SK-N-SH treated with all-trans-retinoic acid at 6 μM for 48 hours (cell line): ENCODE results near the gene PPIL4.

Source experiments
- ATAC-seq: fragments of 200-7000 bp; cut with Tn5 transposase; 3 replicates; pipeline ENCODE4 v1.9.1; 2020; ENCODE audit warnings: mild to moderate bottlenecking, moderate library complexity
- ARNTL ChIP-seq: fragments of 450-650 bp; formaldehyde crosslinking; IDR thresholded peaks from 2 replicates; pipeline ENCODE4 v1.5.0; 2020; ENCODE audit warnings: low read depth, mild to moderate bottlenecking, moderate library complexity, borderline replicate concordance
- BACH2 ChIP-seq: fragments of 250-450 bp; sonication (Bioruptor Pico); IDR thresholded peaks from 2 replicates; pipeline ENCODE4 v1.9.0; 2021; ENCODE audit warnings: mild to moderate bottlenecking, borderline replicate concordance
- CREB5 ChIP-seq: fragments of 250-450 bp; sonication (Bioruptor Pico); IDR thresholded peaks from 2 replicates; pipeline ENCODE4 v1.5.1; 2020; ENCODE audit warnings: low read depth, mild to moderate bottlenecking, moderate library complexity
- CSDC2 ChIP-seq: fragments of 250-450 bp; sonication (Bioruptor Pico); IDR thresholded peaks from 2 replicates; pipeline ENCODE4 v1.5.0; 2020; ENCODE audit warnings: mild to moderate bottlenecking, moderate library complexity
- CSRNP3 ChIP-seq: fragments of 250-450 bp; sonication (Bioruptor Pico); IDR thresholded peaks from 2 replicates; pipeline ENCODE4 v1.5.1; 2021; ENCODE audit warnings: mild to moderate bottlenecking, moderate library complexity
- ESRRG ChIP-seq: fragments of 250-450 bp; sonication (Bioruptor Pico); IDR thresholded peaks from 2 replicates; pipeline ENCODE4 v1.6.1; 2021; ENCODE audit warnings: mild to moderate bottlenecking
- ISL1 ChIP-seq: fragments of 250-450 bp; sonication (Bioruptor Pico); IDR thresholded peaks from 2 replicates; pipeline ENCODE4 v2.1.2; 2022; ENCODE audit warnings: mild to moderate bottlenecking, moderate library complexity
- OSR1 ChIP-seq: fragments of 250-450 bp; sonication (Bioruptor Pico); IDR thresholded peaks from 2 replicates; pipeline ENCODE4 v1.8.0; 2022; ENCODE audit warnings: moderate library complexity, mild to moderate bottlenecking, inconsistent platforms
- PATZ1 ChIP-seq: fragments of 250-450 bp; sonication (Bioruptor Pico); IDR thresholded peaks from 2 replicates; pipeline ENCODE4 v1.8.0; 2020; ENCODE audit warnings: mild to moderate bottlenecking, moderate library complexity, borderline replicate concordance
- PPARA ChIP-seq: fragments of 250-450 bp; sonication (Bioruptor Pico); IDR thresholded peaks from 2 replicates; pipeline ENCODE4 v1.5.0; 2020; ENCODE audit warnings: mild to moderate bottlenecking, borderline replicate concordance
- RARB ChIP-seq: fragments of 250-450 bp; sonication (Bioruptor Pico); IDR thresholded peaks from 2 replicates; pipeline ENCODE4 v1.8.0; 2021; ENCODE audit warnings: mild to moderate bottlenecking, moderate library complexity
- TOX ChIP-seq: fragments of 250-450 bp; sonication (Bioruptor Pico); IDR thresholded peaks from 2 replicates; pipeline ENCODE4 v1.8.0; 2021; ENCODE audit warnings: mild to moderate bottlenecking, moderate library complexity, borderline replicate concordance
- TSHZ2 ChIP-seq: fragments of 250-450 bp; sonication (Bioruptor Pico); IDR thresholded peaks from 2 replicates; pipeline ENCODE4 v1.5.0; 2020; ENCODE audit warnings: mild to moderate bottlenecking, moderate library complexity
- ZC3H10 ChIP-seq: fragments of 250-450 bp; sonication (Bioruptor Pico); IDR thresholded peaks from 2 replicates; pipeline ENCODE4 v1.5.1; 2021; ENCODE audit warnings: mild to moderate bottlenecking, moderate library complexity
- ZFP3 ChIP-seq: fragments of 250-450 bp; sonication (Bioruptor Pico); IDR thresholded peaks from 2 replicates; pipeline ENCODE4 v1.5.0; 2020; ENCODE audit warnings: mild to moderate bottlenecking, moderate library complexity
- ZNF565 ChIP-seq: fragments of 450-650 bp; formaldehyde crosslinking; conservative IDR thresholded peaks from 2 replicates; pipeline ENCODE4 v1.5.0; 2020; ENCODE audit warnings: low read depth, mild to moderate bottlenecking, moderate library complexity
- ZNF70 ChIP-seq: fragments of 450-650 bp; formaldehyde crosslinking; IDR thresholded peaks from 2 replicates; pipeline ENCODE4 v1.5.0; 2020; ENCODE audit warnings: mild to moderate bottlenecking, moderate library complexity
- ZNF8 ChIP-seq: fragments of 450-650 bp; formaldehyde crosslinking; IDR thresholded peaks from 2 replicates; pipeline ENCODE4 v1.5.0; 2020; ENCODE audit warnings: mild to moderate bottlenecking, moderate library complexity

Gene PPIL4

GRCh38 chr6:149477544-149477943 lies 68.3 kb downstream of the PPIL4 start:
- no peak for ATAC-seq
- TF ChIP-seq CSRNP3 (CRISPR knock-in tag) (no peak), ESRRG (CRISPR knock-in tag) (no peak), ISL1 (CRISPR knock-in tag) (no peak), BACH2 (CRISPR knock-in tag) (no peak)

- TF ChIP-seq ZNF8 (CRISPR knock-in tag) (no peak), ESRRG (CRISPR knock-in tag) (no peak), RARB (CRISPR knock-in tag) (no peak), ZNF70 (CRISPR knock-in tag) (no peak), PPARA (no peak), ZFP3 (CRISPR knock-in tag) (no peak), PATZ1 (CRISPR knock-in tag) (no peak), CREB5 (CRISPR knock-in tag) (no peak), TOX (no peak)
- ATAC-seq = no peak
Observed at GRCh38 chr6:149476789-149477455, 68.9 kb downstream of the PPIL4 start.

- TF ChIP-seq CSDC2 (CRISPR knock-in tag) (no peak), TSHZ2 (CRISPR knock-in tag) (no peak), CREB5 (CRISPR knock-in tag) (no peak), ZNF565 (CRISPR knock-in tag) (no peak), OSR1 (CRISPR knock-in tag) (no peak), ZFP3 (CRISPR knock-in tag) (no peak), ZNF8 (CRISPR knock-in tag) (no peak), ZC3H10 (CRISPR knock-in tag) (no peak), ARNTL (no peak), PPARA (no peak)
- TF ChIP-seq, all 23 proteins: peak for 0
- ATAC-seq = no peak
Observed at GRCh38 chr6:149474108-149474935, 71.5 kb downstream of the PPIL4 start.
